Stomach (tissue), 9 donors: Measurements from ENCODE around the gene ZFAND2B. TPM values are rescaled to one million over a fixed set of nuclear protein-coding genes. Genes with fewer than 3 reads are reported as not detected.

Experiments used
- DNase-seq, 2 donors: peaks; one replicate each; pipeline versions ENCODE4 v3.0.0 to v3.0.0-alpha.2; 2013 to 2019
- H3K27ac ChIP-seq, 5 donors: fragments of 200-600 bp in 4 of 5; sonication (generic) in 4 of 5; one replicate each; pipeline ENCODE4 v1.5.1; 2013 to 2019; ENCODE audit warnings: mild to moderate bottlenecking in 1 of 5, moderate library complexity in 1 of 5
- H3K27me3 ChIP-seq, 3 donors: fragments of 200-600 bp; sonication (generic); one replicate each; pipeline ENCODE4 v1.5.1; 2017 to 2019; ENCODE audit warnings: mixed run types in 1 of 3
- H3K36me3 ChIP-seq, 4 donors: fragments of 200-600 bp; sonication (generic); 1 replicate in 3 of 4; 2 replicates in 1 of 4; pipeline ENCODE4 v1.5.1; 2016 to 2019
- H3K4me1 ChIP-seq, 4 donors: fragments of 200-600 bp; sonication (generic); one replicate each; pipeline ENCODE4 v1.5.1; 2016 to 2019
- H3K4me3 ChIP-seq, 4 donors: fragments of 200-600 bp; sonication (generic) in 3 of 4; one replicate each; pipeline ENCODE4 v1.5.1; 2016 to 2019; ENCODE audit warnings: mild to moderate bottlenecking in 1 of 4
- H3K9me3 ChIP-seq, 4 donors: fragments of 200-600 bp; sonication (generic); one replicate each; pipeline ENCODE4 v1.5.1; 2016 to 2019
- CTCF ChIP-seq, 7 experiments: fragments of 450-650 bp in 4 of 7; fragments of 200-600 bp in 3 of 7; sonication (generic) in 3 of 7; IDR thresholded peaks; one replicate each; pipeline ENCODE4 v1.5.1; 2016 to 2019; ENCODE audit warnings: antibody characterized with exemption in 7 of 7, control low read depth in 2 of 7, mild to moderate bottlenecking in 1 of 7
- EP300 ChIP-seq: sonication (generic); formaldehyde crosslinking; IDR thresholded peaks from one replicate; pipeline ENCODE4 v1.6.1; 2017; ENCODE audit warnings: antibody characterized with exemption
- POLR2A ChIP-seq, 4 donors: fragments of 450-650 bp; IDR thresholded peaks; one replicate each; pipeline ENCODE4 v1.6.1; 2016; ENCODE audit warnings: antibody characterized with exemption in 4 of 4, control low read depth in 2 of 4, mild to moderate bottlenecking in 1 of 4, moderate library complexity in 1 of 4
- POLR2AphosphoS5 ChIP-seq, 3 donors: sonication (generic); formaldehyde crosslinking; IDR thresholded peaks; one replicate each; pipeline ENCODE4 v1.6.1; 2016; ENCODE audit warnings: antibody characterized with exemption in 3 of 3
- WGBS, 5 donors: extraction: QIAGEN DNeasy Blood & Tissue Kit in 3 of 5; methylation state at CpG; one replicate each; pipeline versions ENCODE4 v1.1.5 to v1.1.7; 2013 to 2018; 5-methylcytosine and 5-hydroxymethylcytosine counted together
- intact Hi-C: fragments of 100-400 bp; cut with DNase I; formaldehyde crosslinking; loops from one replicate; pipeline ENCODE4 v1.15.1; 2023; ENCODE audit warnings: low total_unique reads
- polyA plus RNA-seq, 3 donors: library from polyadenylated mRNA; stranded (reverse); fragments of 200-250 nt; gene quantifications; one replicate each; pipeline ENCODE4 v1.2.3, GENCODE V29; 2013
- total RNA-seq, 5 donors: library from RNA; depleted of rRNA; stranded (reverse); fragments of >200 nt; gene quantifications; one replicate each; pipeline versions ENCODE4 v1.1.0 to v1.2.3, GENCODE V29; 2014 to 2016
- donor health status: healthy with polysubstance abuse.
- donor health status: Bipolar disorder and iron deficiency.
- donor health status: healthy.

Gene ZFAND2B
- total and polyA plus RNA-seq, 8 donors, result 21.3 to 81.3 (median 44.7) TPM

DNA sequence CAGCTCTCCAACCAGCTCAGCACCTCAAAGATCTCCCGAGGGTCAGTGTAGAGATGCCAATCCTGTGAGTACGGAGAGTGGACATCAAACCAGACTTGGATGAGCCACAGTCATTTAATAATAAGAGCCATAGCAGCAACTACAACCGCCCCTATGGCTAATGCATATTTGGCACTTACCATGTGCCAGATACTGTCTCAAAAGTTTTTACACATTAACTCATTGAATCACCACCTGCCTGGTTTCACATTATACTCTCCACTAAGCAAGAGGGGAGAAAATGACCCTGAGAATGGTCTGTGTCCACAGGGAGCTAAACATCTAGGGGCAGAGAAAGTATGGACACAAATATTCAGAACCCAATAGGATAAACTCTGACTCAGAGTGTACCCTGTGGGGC lies 32.4 kb upstream of the ZFAND2B start:
- peaks cover 18 to 56% (median 41%) of the 10 kb centered on the region in 4 donors for H3K4me1 ChIP-seq
- no peak for DNase-seq
- H3K36me3 ChIP-seq, result peaks cover 32 to 39% (median 36%) of the 10 kb centered on the region in 4 donors
- H3K27ac ChIP-seq, result peak overlapping the region in 1 of 5 donors; percentile 98
- H3K27me3 ChIP-seq, result no peaks in the 10 kb centered on the region
- H3K4me3 ChIP-seq, result no peak overlapping the region
- 80 to 94% (median 87%) methylated on average over 3 of the region's 3 CpGs for WGBS, 5 donors
- TF ChIP-seq POLR2AphosphoS5 (IDR thresholded peaks at IDR 0.05) (no peak), EP300 (no peak)
- intact Hi-C loops, result loop anchor here (5.0 kb wide), 1 partner anchor 43 kb away; the partner anchor contains the start of gene ABCB6
- no peaks in the 10 kb centered on the region for H3K9me3 ChIP-seq

DNA sequence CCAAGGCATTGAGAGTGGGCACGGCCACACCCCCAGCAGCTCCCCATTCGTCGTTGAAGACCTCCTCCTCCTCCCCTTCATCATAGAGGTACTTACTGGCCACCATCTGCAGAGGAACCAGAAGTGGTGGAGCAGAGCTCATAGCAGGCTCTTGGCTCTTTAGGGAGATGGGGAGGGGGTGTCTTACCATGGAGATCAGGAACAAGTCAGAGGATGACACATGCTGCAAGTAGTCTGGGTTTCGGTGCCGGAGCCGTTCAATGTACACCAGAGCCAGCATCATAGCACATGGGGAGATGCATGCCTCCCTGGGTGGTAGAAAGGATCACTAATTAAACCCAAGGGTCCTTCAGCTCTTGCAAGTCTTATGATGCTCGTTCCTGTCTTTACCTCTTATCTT lies 31.8 kb upstream of the ZFAND2B start:
- no peaks in the 10 kb centered on the region for H3K27me3 ChIP-seq
- TF ChIP-seq POLR2AphosphoS5 (IDR thresholded peaks at IDR 0.05), result no peak
- TF ChIP-seq CTCF (IDR thresholded peaks at IDR 0.05), result no peak
- TF ChIP-seq POLR2A (IDR thresholded peaks at IDR 0.05), result no peak
- TF ChIP-seq EP300, result no peak
- H3K27ac ChIP-seq, result peak overlapping the region in 1 of 5 donors; percentile 98
- H3K36me3 ChIP-seq, result peaks cover 33 to 41% (median 39%) of the 10 kb centered on the region in 4 donors
- peaks cover 24 to 62% (median 48%) of the 10 kb centered on the region in 4 donors for H3K4me1 ChIP-seq
- no peaks in the 10 kb centered on the region for H3K9me3 ChIP-seq
- no peak for DNase-seq
- intact Hi-C loops, result loop anchor here (5.0 kb wide), 1 partner anchor 42 kb away; the partner anchor contains the start of gene ABCB6
- no peak overlapping the region for H3K4me3 ChIP-seq
- 81 to 94% (median 87%) methylated on average over 7 of the region's 7 CpGs for WGBS, 5 donors

DNA sequence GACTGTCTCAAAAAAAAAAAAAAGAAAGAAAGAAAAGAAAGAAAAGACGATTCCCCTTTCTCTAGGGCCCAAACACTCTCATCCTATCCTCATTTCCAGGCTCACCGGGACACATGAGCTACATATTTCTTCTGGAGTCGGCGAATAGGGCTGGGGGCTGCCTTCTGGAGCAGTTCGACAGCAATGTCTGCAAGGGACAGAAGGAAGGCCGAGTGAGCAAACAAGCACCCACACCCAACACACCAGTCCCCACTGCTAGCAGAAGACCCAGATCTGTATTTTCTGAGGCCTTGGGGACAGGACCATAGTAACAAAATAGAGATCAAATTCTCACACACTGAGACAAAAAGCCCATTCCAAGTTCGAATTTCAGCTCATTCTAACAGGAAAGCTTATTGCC lies 31.1 kb upstream of the ZFAND2B start:
- DNase-seq, result no peak
- H3K27me3 ChIP-seq, result no peaks in the 10 kb centered on the region
- WGBS, 5 donors, result 75 to 82% (median 76%) methylated on average over 7 of the region's 7 CpGs
- H3K27ac ChIP-seq, result peak overlapping the region in 3 of 5 donors; percentile 98 to 100 (median 99)
- peak overlapping the region; percentile 77 to 91 (median 84) for H3K4me3 ChIP-seq
- peaks cover 25 to 65% (median 54%) of the 10 kb centered on the region in 4 donors for H3K4me1 ChIP-seq
- no peaks in the 10 kb centered on the region for H3K9me3 ChIP-seq
- intact Hi-C loops, result no loop called here
- peaks cover 40 to 48% (median 46%) of the 10 kb centered on the region in 4 donors for H3K36me3 ChIP-seq
- TF ChIP-seq POLR2A (IDR thresholded peaks at IDR 0.05), result no peak
- no peak for TF ChIP-seq EP300
- no peak for TF ChIP-seq POLR2AphosphoS5 (IDR thresholded peaks at IDR 0.05)
- TF ChIP-seq CTCF (IDR thresholded peaks at IDR 0.05), result no peak

DNA sequence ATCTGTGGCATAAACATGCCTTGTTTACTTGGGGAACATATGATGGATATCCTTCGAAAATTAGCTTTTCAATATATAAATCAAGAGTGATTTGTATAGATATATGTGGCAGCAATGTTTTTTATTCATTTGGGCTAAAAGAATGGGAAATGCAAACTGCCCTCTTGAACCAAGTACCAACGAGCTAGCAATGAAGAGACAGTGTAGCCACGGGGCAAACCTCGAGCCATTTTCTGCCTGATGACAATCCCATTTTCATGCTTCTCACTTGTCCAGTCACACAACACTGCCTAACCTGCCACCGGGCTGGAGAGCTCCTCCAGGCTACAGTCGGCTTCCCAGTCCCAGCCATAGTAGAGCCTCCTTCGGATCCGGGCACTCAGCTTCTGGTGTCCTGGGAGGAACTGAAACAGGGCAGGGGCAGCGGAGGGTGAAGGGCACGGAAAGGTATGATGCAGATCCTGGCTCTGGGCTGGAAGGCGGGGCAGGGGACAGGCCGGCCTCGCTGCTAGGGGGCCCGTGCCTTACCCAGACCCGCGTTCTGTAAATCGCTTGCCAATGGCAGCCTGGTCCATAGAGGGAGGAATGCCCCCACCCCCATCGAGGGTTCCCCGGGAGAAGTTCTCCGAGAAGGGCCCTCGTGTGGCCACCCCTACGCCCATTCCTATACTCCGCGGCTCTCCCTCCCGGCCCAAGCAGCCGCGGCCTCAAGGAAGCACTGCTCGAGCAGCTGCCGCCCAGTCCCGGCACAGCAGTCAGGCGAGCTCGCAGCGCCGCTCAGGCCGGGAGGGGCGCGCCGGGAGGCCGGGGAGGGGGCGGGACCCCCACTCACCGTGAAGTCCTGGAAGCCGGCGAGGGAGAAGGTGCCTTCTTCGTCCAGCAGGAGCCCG lies 30.4 kb upstream of the ZFAND2B start:
- 2 to 8% (median 2%) methylated on average over 10 to 45 of the region's 45 CpGs for WGBS, 5 donors
- Histone ChIP-seq H3K36me3 (peaks cover 47 to 55% (median 53%) of the 10 kb centered on the region in 4 donors), H3K4me1 (peaks cover 21 to 63% (median 54%) of the 10 kb centered on the region in 4 donors), H3K9me3 (no peaks in the 10 kb centered on the region), H3K27me3 (no peaks in the 10 kb centered on the region), H3K4me3 (peak overlapping the region; percentile 77 to 91 (median 84)), H3K27ac (peak overlapping the region; percentile 96 to 100 (median 99))
- TF ChIP-seq CTCF (IDR thresholded peaks at IDR 0.05), result peak in 2 of 7 experiments; percentile 11 to 12
- TF ChIP-seq POLR2A (IDR thresholded peaks at IDR 0.05), result no peak
- intact Hi-C loops, result no loop called here
- peak in 1 of 2 donors; percentile 58 for DNase-seq
